Measurements from ENCODE around the gene SLC26A2.
"Not testable (repeated sequence)": the region's sequence is repeated elsewhere in the genome, so short reads cannot be mapped to it uniquely, and the experiment has no call there.

- TF ChIP-seq CTCF (tag by site-specific recombination; IDR thresholded peaks at IDR 0.05); ZNF707 (tag by site-specific recombination; IDR thresholded peaks at IDR 0.05); YY1 (tag by site-specific recombination; IDR thresholded peaks at IDR 0.05); ZBTB48 (tag by site-specific recombination; IDR thresholded peaks at IDR 0.05); ZBTB8A (tag by site-specific recombination; IDR thresholded peaks at IDR 0.05); GLI4 (tag by site-specific recombination; IDR thresholded peaks at IDR 0.05); ELK4 (IDR thresholded peaks at IDR 0.05; ENCODE audit: borderline replicate concordance, low read depth, low read length); SP2 (tag by site-specific recombination; IDR thresholded peaks at IDR 0.05): not testable (repeated sequence)
Observed at GRCh38 chr5:149943177-149943949, 17.2 kb upstream of the SLC26A2 start.

All from HEK293 (cell line).